Measurements from ENCODE around the gene RGS11.

The RGS11 gene

DNA sequence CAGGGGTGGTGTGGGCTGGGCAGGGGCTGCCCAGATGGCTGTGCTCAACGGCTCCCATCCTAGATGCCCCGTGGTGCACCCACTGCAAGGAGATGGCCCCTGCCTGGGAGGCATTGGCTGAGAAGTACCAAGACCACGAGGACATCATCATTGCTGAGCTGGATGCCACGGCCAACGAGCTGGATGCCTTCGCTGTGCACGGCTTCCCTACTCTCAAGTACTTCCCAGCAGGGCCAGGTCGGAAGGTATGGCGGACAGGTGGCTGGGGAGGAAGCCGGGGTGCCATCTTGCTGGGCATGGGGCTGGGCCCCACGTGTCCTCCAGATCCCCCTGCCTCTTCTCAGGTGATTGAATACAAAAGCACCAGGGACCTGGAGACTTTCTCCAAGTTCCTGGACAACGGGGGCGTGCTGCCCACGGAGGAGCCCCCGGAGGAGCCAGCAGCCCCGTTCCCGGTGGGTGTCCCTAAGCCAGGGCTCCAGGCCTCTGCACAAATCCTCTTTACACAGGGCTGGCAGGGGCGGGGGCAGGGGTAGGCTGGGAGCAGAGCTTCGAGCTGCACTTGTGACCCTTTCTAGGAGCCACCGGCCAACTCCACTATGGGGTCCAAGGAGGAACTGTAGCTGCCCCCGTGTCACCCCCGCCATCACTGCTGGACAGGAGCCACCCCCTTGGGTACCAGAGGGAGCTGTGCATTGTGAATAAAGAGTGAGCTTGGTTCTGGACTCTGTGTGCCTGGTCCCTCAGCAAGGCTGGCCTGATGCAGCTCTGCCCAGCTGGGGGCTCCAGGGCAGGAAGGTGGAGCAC lies 10.9 kb upstream of the RGS11 start:
- Histone ChIP-seq H3K4me3 (ENCODE audit: low read length in 2 of 2) (no peak overlapping the region), H3K27me3 (ENCODE audit: control insufficient read depth in 1 of 2, insufficient read depth in 2 of 2, low read length in 2 of 2) (peaks cover 3 to 4% of the 10 kb centered on the region in 2 donors), H3K4me1 (ENCODE audit: control insufficient read depth, insufficient read depth, low read length) (no peaks in the 10 kb centered on the region), H3K9me3 (ENCODE audit: control insufficient read depth in 2 of 2, low read length in 2 of 2) (no peaks in the 10 kb centered on the region), H3K36me3 (ENCODE audit: control insufficient read depth in 2 of 2, insufficient read depth in 2 of 2, low read length in 2 of 2) (peaks cover 10% of the 10 kb centered on the region in 2 donors), H3K27ac (ENCODE audit: low read length) (no peak overlapping the region), H3K9ac (ENCODE audit: low read length in 2 of 2) (no peak overlapping the region)

DNA sequence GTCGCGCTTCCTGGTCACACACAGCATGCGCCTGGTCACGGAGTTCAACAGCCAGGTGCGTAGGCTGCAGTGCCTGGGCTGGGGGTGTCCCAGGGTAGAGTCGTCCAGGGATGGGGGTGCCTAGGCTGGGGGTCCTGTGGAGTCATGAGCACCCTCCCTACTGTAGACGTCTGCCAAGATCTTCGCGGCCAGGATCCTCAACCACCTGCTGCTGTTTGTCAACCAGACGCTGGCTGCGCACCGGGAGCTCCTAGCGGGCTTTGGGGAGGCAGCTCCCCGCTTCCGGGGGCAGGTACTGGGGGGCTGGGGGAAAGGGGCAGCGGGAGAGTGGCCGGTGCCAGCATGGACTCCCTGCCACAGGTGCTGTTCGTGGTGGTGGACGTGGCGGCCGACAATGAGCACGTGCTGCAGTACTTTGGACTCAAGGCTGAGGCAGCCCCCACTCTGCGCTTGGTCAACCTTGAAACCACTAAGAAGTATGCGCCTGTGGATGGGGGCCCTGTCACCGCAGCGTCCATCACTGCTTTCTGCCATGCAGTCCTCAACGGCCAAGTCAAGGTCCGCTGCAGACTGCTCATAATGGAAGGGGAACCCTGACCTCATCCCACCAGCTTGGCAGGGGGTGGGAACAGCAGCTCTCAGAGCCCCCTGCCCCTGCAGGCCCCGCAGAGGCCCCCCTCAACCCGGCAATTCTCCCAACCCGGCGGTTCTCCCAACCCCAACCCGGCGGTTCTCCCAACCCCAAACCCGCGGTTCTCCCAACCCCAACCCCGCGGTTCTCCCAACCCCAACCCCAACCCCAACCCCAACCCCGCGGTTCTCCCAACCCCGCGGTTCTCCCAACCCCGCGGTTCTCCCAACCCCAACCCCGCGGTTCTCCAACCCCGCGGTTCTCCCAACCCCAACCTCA lies 9.7 kb upstream of the RGS11 start:
- H3K27ac ChIP-seq (ENCODE audit: low read length), result no peak overlapping the region
- peaks cover 9% of the 10 kb centered on the region for H3K4me1 ChIP-seq (ENCODE audit: control insufficient read depth, insufficient read depth, low read length)
- H3K4me3 ChIP-seq (ENCODE audit: low read length in 2 of 2), result no peak overlapping the region
- peaks cover 3 to 8% of the 10 kb centered on the region in 2 donors for H3K36me3 ChIP-seq (ENCODE audit: control insufficient read depth in 2 of 2, insufficient read depth in 2 of 2, low read length in 2 of 2)
- no peaks in the 10 kb centered on the region for H3K9me3 ChIP-seq (ENCODE audit: control insufficient read depth in 2 of 2, low read length in 2 of 2)
- no peak overlapping the region for H3K9ac ChIP-seq (ENCODE audit: low read length in 2 of 2)
- peaks cover 4 to 16% of the 10 kb centered on the region in 2 donors for H3K27me3 ChIP-seq (ENCODE audit: control insufficient read depth in 1 of 2, insufficient read depth in 2 of 2, low read length in 2 of 2)

DNA sequence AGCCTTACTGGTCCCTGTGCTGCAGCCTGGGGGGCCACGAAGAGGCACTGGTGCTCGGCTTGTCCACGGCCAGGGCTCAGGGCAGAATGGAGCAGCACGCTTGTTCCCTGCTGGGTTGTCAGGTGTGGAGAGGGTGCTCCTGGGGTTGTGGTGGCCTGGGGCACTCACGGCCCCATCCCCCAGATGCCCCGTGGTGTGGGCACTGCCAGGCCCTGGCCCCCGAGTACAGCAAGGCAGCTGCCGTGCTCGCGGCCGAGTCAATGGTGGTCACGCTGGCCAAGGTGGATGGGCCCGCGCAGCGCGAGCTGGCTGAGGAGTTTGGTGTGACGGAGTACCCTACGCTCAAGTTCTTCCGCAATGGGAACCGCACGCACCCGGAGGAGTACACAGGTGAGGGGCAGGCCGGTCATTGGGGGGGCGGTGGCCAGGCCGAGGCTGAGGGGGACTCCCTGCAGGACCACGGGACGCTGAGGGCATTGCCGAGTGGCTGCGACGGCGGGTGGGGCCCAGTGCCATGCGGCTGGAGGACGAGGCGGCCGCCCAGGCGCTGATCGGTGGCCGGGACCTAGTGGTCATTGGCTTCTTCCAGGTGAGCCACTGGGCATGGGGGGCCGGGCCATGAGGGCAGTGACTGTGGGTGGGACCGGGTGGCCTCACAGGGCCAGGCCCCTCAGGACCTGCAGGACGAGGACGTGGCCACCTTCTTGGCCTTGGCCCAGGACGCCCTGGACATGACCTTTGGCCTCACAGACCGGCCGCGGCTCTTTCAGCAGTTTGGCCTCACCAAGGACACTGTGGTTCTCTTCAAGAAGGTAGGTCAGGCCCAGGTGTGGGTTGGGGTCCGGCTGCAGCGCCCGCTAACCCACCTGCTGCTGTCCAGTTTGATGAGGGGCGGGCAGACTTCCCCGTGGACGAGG lies 8.7 kb upstream of the RGS11 start:
- H3K27ac ChIP-seq (ENCODE audit: low read length), result no peak overlapping the region
- H3K27me3 ChIP-seq (ENCODE audit: control insufficient read depth in 1 of 2, insufficient read depth in 2 of 2, low read length in 2 of 2), result peaks cover 6 to 20% of the 10 kb centered on the region in 2 donors
- H3K9me3 ChIP-seq (ENCODE audit: control insufficient read depth in 2 of 2, low read length in 2 of 2), result no peaks in the 10 kb centered on the region
- peaks cover 13% of the 10 kb centered on the region for H3K4me1 ChIP-seq (ENCODE audit: control insufficient read depth, insufficient read depth, low read length)
- no peak overlapping the region for H3K9ac ChIP-seq (ENCODE audit: low read length in 2 of 2)
- peaks cover 0 to 5% of the 10 kb centered on the region in 2 donors for H3K36me3 ChIP-seq (ENCODE audit: control insufficient read depth in 2 of 2, insufficient read depth in 2 of 2, low read length in 2 of 2)
- H3K4me3 ChIP-seq (ENCODE audit: low read length in 2 of 2), result no peak overlapping the region

- H3K4me3 ChIP-seq (ENCODE audit: low read length in 2 of 2), result no peak within 1 kb of the TSS
- peaks cover 13% of the 10 kb centered on the region for H3K4me1 ChIP-seq (ENCODE audit: control insufficient read depth, insufficient read depth, low read length)
- H3K9me3 ChIP-seq (ENCODE audit: control insufficient read depth in 2 of 2, low read length in 2 of 2), result no peaks in the 10 kb centered on the region
- H3K36me3 ChIP-seq (ENCODE audit: control insufficient read depth in 2 of 2, insufficient read depth in 2 of 2, low read length in 2 of 2), result peaks cover 0 to 3% of the 10 kb centered on the region in 2 donors
- H3K27ac ChIP-seq (ENCODE audit: low read length), result no peak within 1 kb of the TSS
- H3K9ac ChIP-seq (ENCODE audit: low read length in 2 of 2), result no peak within 1 kb of the TSS
- H3K27me3 ChIP-seq (ENCODE audit: control insufficient read depth in 1 of 2, insufficient read depth in 2 of 2, low read length in 2 of 2), result peaks cover 6 to 23% of the 10 kb centered on the region in 2 donors
Observed at GRCh38 chr16:283033-283805, 7.5 kb upstream of the RGS11 start, which contains the start of gene PDIA2. Gene PDIA2, plus strand, starts transcription at chr16:283164. Its CDS starts 6 bp downstream, at chr16:283170.

DNA sequence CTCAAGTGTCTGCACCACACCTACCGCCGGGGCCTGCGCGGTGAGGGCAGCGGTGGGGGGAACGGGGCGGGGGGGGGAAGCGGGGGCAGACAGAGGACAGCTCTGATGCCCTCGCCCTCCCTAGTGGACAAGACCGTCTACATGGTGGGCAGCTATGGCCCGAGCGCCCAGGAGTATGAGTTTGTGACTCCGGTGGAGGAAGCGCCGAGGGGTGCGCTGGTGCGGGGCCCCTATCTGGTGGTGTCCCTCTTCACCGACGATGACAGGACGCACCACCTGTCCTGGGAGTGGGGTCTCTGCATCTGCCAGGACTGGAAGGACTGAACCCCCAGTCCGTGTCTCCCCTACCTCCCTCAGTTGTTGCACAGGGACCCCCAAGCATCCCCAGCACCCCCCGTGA lies 6.7 kb upstream of the RGS11 start:
- H3K4me3 ChIP-seq (ENCODE audit: low read length in 2 of 2), result no peak overlapping the region
- H3K36me3 ChIP-seq (ENCODE audit: control insufficient read depth in 2 of 2, insufficient read depth in 2 of 2, low read length in 2 of 2), result peaks cover 0 to 2% of the 10 kb centered on the region in 2 donors
- H3K9ac ChIP-seq (ENCODE audit: low read length in 2 of 2), result no peak overlapping the region
- H3K27ac ChIP-seq (ENCODE audit: low read length), result no peak overlapping the region
- no peaks in the 10 kb centered on the region for H3K9me3 ChIP-seq (ENCODE audit: control insufficient read depth in 2 of 2, low read length in 2 of 2)
- H3K4me1 ChIP-seq (ENCODE audit: control insufficient read depth, insufficient read depth, low read length), result peaks cover 13% of the 10 kb centered on the region
- peaks cover 6 to 23% of the 10 kb centered on the region in 2 donors for H3K27me3 ChIP-seq (ENCODE audit: control insufficient read depth in 1 of 2, insufficient read depth in 2 of 2, low read length in 2 of 2)

GRCh38 chr16:281660-282255 lies 6.0 kb upstream of the RGS11 start:
- Histone ChIP-seq H3K36me3 (ENCODE audit: control insufficient read depth in 2 of 2, insufficient read depth in 2 of 2, low read length in 2 of 2) (peaks cover 0 to 2% of the 10 kb centered on the region in 2 donors), H3K27ac (ENCODE audit: low read length) (no peak overlapping the region), H3K4me3 (ENCODE audit: low read length in 2 of 2) (no peak overlapping the region), H3K9ac (ENCODE audit: low read length in 2 of 2) (no peak overlapping the region), H3K27me3 (ENCODE audit: control insufficient read depth in 1 of 2, insufficient read depth in 2 of 2, low read length in 2 of 2) (peaks cover 6 to 23% of the 10 kb centered on the region in 2 donors), H3K9me3 (ENCODE audit: control insufficient read depth in 2 of 2, low read length in 2 of 2) (no peaks in the 10 kb centered on the region), H3K4me1 (ENCODE audit: control insufficient read depth, insufficient read depth, low read length) (peaks cover 13% of the 10 kb centered on the region)

GRCh38 chr16:280991-281659 lies 5.4 kb upstream of the RGS11 start:
- Histone ChIP-seq H3K9ac (ENCODE audit: low read length in 2 of 2) (no peak overlapping the region), H3K27me3 (ENCODE audit: control insufficient read depth in 1 of 2, insufficient read depth in 2 of 2, low read length in 2 of 2) (peaks cover 6 to 23% of the 10 kb centered on the region in 2 donors), H3K4me1 (ENCODE audit: control insufficient read depth, insufficient read depth, low read length) (peaks cover 14% of the 10 kb centered on the region), H3K9me3 (ENCODE audit: control insufficient read depth in 2 of 2, low read length in 2 of 2) (no peaks in the 10 kb centered on the region), H3K4me3 (ENCODE audit: low read length in 2 of 2) (peak overlapping the region in 1 of 2 donors; percentile 47), H3K27ac (ENCODE audit: low read length) (no peak overlapping the region), H3K36me3 (ENCODE audit: control insufficient read depth in 2 of 2, insufficient read depth in 2 of 2, low read length in 2 of 2) (no peaks in the 10 kb centered on the region)

GRCh38 chr16:280552-280951 lies 4.8 kb upstream of the RGS11 start, which contains the start of gene ARHGDIG:
Gene ARHGDIG, plus strand, starts transcription at chr16:280591. Its CDS starts 90 bp downstream, at chr16:280681.
- no peak within 1 kb of the TSS for H3K27ac ChIP-seq (ENCODE audit: low read length)
- H3K9ac ChIP-seq (ENCODE audit: low read length in 2 of 2), result no peak within 1 kb of the TSS
- H3K36me3 ChIP-seq (ENCODE audit: control insufficient read depth in 2 of 2, insufficient read depth in 2 of 2, low read length in 2 of 2), result no peaks in the 10 kb centered on the region
- peak within 1 kb of the TSS in 1 of 2 donors; percentile 47 for H3K4me3 ChIP-seq (ENCODE audit: low read length in 2 of 2)
- H3K4me1 ChIP-seq (ENCODE audit: control insufficient read depth, insufficient read depth, low read length), result peaks cover 15% of the 10 kb centered on the region
- H3K27me3 ChIP-seq (ENCODE audit: control insufficient read depth in 1 of 2, insufficient read depth in 2 of 2, low read length in 2 of 2), result peaks cover 6 to 23% of the 10 kb centered on the region in 2 donors
- H3K9me3 ChIP-seq (ENCODE audit: control insufficient read depth in 2 of 2, low read length in 2 of 2), result no peaks in the 10 kb centered on the region

DNA sequence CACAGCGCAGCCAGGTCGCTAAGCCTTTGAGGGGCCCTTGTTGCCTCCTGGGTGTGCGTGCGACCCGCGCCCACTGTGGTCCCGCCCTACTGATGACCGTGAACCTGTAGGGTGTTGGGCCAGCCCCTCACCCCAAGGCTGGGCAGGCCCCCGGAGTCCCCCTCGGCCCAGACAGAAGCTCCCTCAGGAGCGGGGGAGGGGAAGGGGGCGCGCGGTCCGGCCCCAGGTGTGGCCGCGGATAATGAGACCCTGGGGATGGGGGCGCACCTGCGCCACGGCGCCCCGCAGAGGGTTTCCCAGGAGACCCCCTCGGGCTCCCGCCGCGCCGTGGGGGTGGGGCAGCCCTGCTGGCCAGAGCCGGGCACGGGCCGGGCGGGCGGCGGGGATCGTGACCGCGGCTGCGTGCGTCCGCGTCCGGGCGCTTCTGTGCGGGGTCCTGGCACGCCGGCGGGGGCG lies 4.3 kb upstream of the RGS11 start:
- Histone ChIP-seq H3K36me3 (ENCODE audit: control insufficient read depth in 2 of 2, insufficient read depth in 2 of 2, low read length in 2 of 2) (no peaks in the 10 kb centered on the region), H3K9me3 (ENCODE audit: control insufficient read depth in 2 of 2, low read length in 2 of 2) (no peaks in the 10 kb centered on the region), H3K9ac (ENCODE audit: low read length in 2 of 2) (no peak overlapping the region), H3K27ac (ENCODE audit: low read length) (no peak overlapping the region), H3K4me3 (ENCODE audit: low read length in 2 of 2) (no peak overlapping the region), H3K4me1 (ENCODE audit: control insufficient read depth, insufficient read depth, low read length) (peaks cover 19% of the 10 kb centered on the region), H3K27me3 (ENCODE audit: control insufficient read depth in 1 of 2, insufficient read depth in 2 of 2, low read length in 2 of 2) (peaks cover 6 to 25% of the 10 kb centered on the region in 2 donors)

Data from stomach smooth muscle (tissue), 2 donors.